NCI-H1694 (cell line): ENCODE data around the gene CLDN20.
"Not testable (repeated sequence)": the region's sequence is repeated elsewhere in the genome, so short reads cannot be mapped to it uniquely, and the experiment has no call there.

Experiments used
- DNase-seq: peaks from one replicate; lab custom pipeline; 2025; lab: John Stamatoyannopoulos, UW

Gene CLDN20

DNA sequence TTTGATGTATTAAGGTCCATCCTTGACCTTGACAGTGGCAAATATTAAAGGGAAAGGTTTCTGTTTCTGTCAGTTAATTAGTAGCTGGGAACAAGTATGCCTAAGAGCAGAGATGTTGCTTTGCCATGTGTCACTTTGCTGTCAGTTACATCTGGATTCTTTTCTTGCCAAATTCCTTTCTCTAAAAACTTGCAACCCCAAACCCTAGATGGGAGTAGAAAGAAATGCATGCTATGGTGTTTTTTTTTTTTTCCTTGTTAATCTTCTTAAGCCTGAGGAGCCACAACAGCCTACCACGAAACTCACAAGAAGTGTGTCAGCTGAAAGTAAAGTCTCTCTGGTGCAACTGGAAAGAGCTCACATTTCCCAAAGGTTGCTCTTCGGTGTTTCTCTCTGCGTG lies 18.0 kb upstream of the CLDN20 start:
- DNase-seq = no peak

GRCh38 chr6:155246825-155247224 lies 17.0 kb upstream of the CLDN20 start:
- DNase-seq = no peak

DNA sequence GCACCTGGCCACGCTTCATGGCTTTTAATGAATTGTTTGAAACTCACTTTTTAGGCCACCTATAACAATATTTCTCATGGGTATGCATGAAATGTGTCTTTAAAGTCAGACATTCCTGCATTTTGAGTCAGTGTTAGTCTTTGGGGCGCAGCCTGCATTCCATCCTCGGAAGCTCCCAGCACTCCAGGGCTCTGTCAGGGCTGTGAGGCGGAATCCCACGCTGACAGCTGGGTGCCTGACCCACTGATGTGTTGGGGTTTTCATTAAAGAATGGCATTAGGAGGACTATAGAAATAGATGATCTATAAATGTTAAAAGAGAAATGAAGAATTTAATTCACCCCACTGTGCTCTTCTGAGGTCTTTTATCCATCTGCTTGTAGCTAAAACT lies 16.2 kb upstream of the CLDN20 start:
- no peak for DNase-seq

DNA sequence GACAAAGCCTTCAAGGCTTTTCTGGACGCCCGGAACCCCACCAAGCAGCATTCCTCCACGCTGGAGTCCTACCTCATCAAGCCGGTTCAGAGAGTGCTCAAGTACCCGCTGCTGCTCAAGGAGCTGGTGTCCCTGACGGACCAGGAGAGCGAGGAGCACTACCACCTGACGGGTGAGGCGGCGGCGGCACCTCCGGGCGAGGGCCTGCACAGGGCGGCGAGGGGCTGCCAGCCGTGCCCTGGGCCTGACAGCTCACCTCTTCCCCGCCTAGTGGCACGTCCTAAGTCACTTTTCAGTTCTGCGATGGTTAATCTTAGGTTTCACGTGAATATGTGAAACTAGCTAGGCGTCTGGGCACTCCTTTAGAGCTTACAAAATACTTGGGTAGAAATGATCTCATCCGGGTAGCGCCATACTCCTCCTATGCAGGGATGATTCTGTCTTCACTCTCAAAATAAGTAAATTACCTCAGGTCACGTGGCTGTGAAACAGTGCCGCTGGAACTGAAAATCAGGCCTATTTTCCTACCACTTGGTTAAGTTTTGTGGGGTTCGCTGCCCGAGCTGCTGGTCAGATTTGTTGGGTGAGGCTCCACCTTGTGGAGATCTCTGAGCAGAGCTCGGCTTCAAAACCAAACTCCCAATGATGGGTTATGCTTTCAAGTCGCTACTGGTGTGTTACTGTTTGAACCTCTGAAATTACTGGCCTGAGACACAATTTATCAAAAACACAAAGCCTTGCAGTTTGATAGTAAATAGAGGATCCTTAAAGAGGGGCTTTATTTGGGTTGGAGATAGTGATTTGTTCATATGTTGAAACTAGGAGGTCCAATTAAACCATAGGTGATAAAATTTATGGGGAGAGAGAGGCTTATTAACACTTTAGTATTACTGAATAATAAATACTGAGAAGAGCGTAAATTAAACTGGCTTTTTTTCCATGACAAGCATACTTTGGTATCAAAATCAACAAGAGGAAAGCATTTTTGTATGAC lies 15.5 kb upstream of the CLDN20 start:
- no peak for DNase-seq

- no peak for DNase-seq
These were observed 13.0 kb upstream of the CLDN20 start for GRCh38 chr6:155250701-155251381.

- no peak for DNase-seq
These were observed 11.2 kb upstream of the CLDN20 start for GRCh38 chr6:155252581-155252980.

GRCh38 chr6:155253337-155253736 lies 10.5 kb upstream of the CLDN20 start:
- no peak for DNase-seq

GRCh38 chr6:155254139-155254538 lies 9.7 kb upstream of the CLDN20 start:
- DNase-seq = no peak

DNA sequence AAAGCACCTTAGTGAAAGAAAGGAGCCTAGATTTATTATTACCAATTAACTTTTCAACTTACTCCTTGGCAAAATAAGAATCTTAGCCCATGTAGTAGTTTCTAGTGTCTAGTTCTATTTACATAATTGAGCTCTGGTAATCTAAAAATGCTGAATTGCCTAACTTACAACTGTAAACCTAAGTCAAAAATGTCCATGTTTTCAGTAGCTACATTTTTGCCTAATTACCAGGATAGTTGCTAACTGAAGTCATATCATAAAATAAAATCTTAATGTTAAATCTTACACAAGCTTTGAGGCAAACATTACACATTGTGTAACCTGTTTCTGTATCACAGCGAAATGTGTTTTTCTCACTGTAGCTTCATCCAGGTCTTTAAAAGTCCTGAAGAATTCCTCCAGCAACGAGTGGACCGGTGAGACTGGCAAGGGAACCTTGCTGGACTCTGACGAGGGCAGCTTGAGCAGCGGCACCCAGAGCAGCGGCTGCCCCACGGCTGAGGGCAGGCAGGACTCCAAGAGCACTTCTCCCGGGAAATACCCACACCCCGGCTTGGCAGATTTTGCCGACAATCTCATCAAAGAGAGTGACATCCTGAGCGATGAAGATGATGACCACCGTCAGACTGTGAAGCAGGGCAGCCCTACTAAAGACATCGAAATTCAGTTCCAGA lies 7.6 kb upstream of the CLDN20 start:
- DNase-seq = no peak

- DNase-seq = no peak
These were observed 6.0 kb upstream of the CLDN20 start for GRCh38 chr6:155257796-155258195.

GRCh38 chr6:155259204-155259603 lies 4.6 kb upstream of the CLDN20 start:
- DNase-seq = no peak

GRCh38 chr6:155259897-155260296 lies 3.9 kb upstream of the CLDN20 start:
- DNase-seq = no peak

GRCh38 chr6:155260686-155261085 lies 3.1 kb upstream of the CLDN20 start:
- DNase-seq = no peak

- no peak for DNase-seq
These were observed 2.5 kb upstream of the CLDN20 start for GRCh38 chr6:155261111-155261900.

DNA sequence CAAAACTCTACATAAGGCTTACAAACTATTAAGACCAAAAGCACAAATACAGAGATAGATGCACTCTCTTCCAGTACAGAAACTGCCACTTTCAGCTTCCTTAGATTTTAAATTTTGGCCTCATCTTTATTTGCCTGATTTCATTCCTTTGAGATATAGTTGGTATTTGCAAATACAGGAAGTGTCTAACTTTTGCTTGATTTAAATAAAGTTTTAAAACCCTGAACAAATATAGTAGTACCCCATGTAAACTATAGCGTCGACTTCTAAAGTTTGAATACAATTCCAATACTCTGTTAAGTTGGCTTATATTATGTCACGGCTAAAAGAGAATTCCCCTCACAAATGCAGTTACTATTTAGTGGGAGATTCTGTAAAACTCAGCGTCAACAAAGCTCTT lies 1.2 kb upstream of the CLDN20 start:
- no peak for DNase-seq

GRCh38 chr6:155264693-155265320 lies 994 bp downstream of the CLDN20 start:
- DNase-seq = no peak

DNA sequence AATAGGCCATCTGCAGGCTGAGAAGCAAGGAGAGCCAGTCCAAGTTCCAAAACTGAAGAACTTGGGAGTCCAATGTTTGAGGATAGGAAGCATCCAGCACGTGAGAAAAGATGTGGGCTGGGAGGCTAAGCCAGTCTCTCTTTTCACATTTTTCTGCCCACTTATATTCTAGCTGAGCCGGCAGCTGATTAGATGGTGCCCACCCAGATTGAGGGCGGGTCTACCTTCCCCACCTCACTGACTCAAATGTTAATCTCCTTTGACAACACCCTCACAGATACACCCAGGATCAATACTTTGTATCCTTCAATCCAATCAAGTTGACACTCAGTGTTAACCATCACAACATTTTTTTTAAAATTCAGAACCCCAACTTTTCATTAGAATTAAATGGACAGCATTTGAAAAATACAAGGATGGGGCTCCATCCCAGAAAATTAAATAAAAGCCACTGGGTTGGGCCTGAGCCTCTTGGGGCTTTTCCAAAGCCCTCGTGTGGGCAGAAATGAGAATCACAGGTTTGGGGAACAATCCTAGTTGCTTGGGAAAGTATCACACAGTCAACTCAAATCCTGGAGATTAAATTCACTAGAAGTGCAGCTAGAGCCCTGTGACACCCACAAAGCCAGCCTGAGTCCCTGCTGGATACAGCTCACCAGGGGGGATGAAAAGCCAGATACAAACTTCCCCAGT lies 2.2 kb downstream of the CLDN20 start:
- DNase-seq = no peak

DNA sequence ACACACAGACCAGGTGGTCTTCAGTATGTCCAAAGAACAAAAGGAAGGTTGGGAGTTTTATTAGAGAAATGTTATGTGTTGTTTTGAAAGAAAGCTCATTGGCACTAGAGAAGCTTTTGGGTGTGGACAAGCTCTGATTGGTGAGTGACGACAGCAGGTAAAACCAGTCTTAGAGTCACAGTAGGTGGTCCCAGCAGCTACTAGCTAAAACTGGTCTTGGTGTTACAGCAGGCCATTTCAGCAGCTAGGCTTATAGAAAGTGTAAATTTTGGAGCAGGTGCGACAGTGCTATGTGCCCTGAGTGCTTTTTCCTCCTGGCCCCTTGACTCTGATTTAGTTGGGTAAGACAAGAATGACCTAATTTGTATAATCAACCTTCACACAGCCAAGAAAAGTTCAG lies 3.6 kb downstream of the CLDN20 start:
- no peak for DNase-seq

DNA sequence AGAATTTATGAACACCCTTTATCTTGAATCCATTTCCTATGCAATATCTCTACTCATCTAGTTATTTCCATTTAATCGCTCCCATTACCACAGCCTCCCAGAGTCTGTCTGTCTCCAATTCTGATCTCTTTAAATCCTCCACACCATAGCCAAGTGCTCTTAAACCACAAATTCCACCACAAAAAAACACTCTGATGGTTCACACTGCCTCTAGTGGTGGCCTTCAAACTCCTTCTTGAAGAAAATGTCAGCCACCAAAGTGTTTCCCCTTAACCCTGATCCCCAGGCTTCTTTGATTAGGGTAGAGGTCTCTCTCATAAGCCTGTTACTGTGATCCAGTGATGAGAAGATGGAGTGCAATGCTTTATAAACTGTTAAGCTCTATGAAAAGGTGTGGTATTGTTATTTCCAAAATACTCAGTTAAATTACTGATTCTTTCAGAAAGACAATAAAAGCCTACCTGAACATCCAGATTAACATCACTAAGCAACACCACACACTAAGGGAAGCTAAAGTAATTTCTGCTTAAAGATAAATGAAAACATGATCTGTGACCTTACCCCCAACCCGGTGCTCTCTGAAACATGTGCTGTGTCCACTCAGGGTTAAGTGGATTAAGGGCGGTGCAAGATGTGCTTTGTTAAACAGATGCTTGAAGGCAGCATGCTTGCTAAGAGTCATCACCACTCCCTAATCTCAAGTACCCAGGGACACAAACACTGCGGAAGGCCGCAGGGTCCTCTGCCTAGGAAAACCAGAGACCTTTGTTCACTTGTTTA lies 4.5 kb downstream of the CLDN20 start:
- not testable (repeated sequence) for DNase-seq

- DNase-seq = no peak
These were observed 6.0 kb downstream of the CLDN20 start for GRCh38 chr6:155269765-155270164.
